SK-N-MC (cell line): Measurements from ENCODE around the gene C10orf143.

Experiments
- EZH2 ChIP-seq: fragments of 200-600 bp; sonication (generic); IDR thresholded peaks from one replicate; pipeline ENCODE4 v1.6.1; 2017; ENCODE audit warnings: antibody characterized with exemption
- FOXP2 ChIP-seq: optimal IDR thresholded peaks from 2 replicates; pipeline ENCODE3; 2011; ENCODE audit warnings: mild to moderate bottlenecking, moderate library complexity; ENCODE audit not compliant: insufficient read depth; ENCODE audit errors: extremely low read length, control extremely low read depth
- POLR2AphosphoS5 ChIP-seq: IDR thresholded peaks from 2 replicates; pipeline ENCODE4 v1.6.1; 2012; ENCODE audit warnings: mild to moderate bottlenecking, low read depth, low read length, borderline replicate concordance

GRCh38 chr10:130014263-130015074 lies 96.2 kb downstream of the C10orf143 start:
- TF ChIP-seq POLR2AphosphoS5 (no peak), EZH2 (no peak), FOXP2 (no peak)
